Muscle of back (tissue), 11 donors: ENCODE measurements around the gene FMNL1. TPM values are rescaled to one million over a fixed set of nuclear protein-coding genes. Genes with fewer than 3 reads are reported as not detected.
"Not testable (repeated sequence)": the region's sequence is repeated elsewhere in the genome, so short reads cannot be mapped to it uniquely, and the experiment has no call there.

Source experiments
- DNase-seq, 3 donors: peaks; one replicate each; pipeline versions ENCODE4 v3.0.0 to v3.0.0-alpha.2; 2013
- polyA plus RNA-seq, 10 donors: library from polyadenylated mRNA; unstranded; fragments of 120-200 nt; gene quantifications; one replicate each; pipeline ENCODE4 v1.2.1, GENCODE V29; 2013; ENCODE audit not compliant: insufficient read length in 10 of 10

Gene FMNL1
- polyA plus RNA-seq, 10 donors: 4.0 to 17.9 (median 5.7) TPM

DNA sequence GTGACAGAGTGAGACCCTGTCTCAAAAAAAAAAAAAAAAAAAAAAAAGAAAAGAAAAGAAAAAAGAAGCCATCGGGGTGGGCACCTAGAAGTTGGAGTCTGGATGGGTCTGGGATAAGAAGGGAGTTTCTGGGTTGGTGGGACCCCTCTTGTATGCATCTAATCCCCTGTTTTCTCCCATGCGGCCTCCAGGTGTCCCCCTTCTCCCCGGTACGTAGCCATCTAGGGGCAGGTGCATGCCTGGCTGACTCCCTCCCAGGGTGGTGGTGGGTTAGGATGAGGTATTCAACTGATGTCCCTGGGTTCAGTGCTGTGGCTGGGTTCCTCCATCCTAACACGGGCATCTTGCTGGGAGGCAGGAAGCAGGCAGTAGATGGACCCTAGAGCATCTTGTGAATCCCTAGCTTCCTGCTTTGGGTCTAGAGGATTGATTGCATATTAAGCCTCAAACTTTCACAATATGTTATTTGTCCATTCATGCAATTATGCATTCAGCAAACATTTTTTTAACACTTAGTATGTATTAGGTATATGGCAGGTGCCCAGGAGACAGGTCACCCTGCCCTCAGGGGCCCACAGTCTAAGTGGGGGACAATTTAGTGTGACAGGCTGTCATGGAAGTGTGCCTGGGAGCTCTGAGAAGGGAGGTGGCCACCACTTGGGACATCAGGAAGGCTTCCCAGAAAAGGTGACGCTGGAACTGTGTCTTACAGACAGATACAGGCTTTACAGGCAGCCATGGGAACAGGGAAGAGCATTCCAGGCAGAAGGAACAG lies 13.1 kb downstream of the FMNL1 start:
- DNase-seq: no peak

- peak; percentile 59 to 83 (median 81) for DNase-seq
Measured at GRCh38 chr17:45235416-45236281, 14.0 kb downstream of the FMNL1 start.

GRCh38 chr17:45236282-45236606 lies 14.6 kb downstream of the FMNL1 start:
- no peak for DNase-seq

- DNase-seq: no peak
Measured at GRCh38 chr17:45237686-45238085, 16.0 kb downstream of the FMNL1 start.

- DNase-seq: no peak
Measured at GRCh38 chr17:45238155-45238774, 16.6 kb downstream of the FMNL1 start.

DNA sequence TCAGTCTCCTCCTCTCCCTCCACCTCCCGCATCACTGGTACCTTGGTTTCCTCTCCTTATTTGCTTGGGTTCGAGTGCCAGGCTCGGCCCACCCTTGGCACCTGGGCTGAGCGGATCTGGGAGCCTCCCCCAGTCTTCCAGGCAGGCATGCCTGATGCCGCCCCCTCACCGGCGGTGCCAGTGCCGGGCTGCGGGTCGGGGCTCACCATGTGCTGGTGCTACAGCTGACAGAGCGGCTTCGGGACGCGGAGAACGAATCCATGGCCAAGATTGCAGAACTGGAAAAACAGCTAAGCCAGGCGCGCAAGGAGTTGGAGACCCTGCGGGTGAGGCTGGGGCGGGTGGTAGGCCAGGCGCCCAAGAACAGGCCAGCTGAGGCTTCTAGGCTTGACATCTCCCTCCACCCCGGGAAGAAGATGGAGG lies 19.2 kb downstream of the FMNL1 start:
- DNase-seq: no peak

DNA sequence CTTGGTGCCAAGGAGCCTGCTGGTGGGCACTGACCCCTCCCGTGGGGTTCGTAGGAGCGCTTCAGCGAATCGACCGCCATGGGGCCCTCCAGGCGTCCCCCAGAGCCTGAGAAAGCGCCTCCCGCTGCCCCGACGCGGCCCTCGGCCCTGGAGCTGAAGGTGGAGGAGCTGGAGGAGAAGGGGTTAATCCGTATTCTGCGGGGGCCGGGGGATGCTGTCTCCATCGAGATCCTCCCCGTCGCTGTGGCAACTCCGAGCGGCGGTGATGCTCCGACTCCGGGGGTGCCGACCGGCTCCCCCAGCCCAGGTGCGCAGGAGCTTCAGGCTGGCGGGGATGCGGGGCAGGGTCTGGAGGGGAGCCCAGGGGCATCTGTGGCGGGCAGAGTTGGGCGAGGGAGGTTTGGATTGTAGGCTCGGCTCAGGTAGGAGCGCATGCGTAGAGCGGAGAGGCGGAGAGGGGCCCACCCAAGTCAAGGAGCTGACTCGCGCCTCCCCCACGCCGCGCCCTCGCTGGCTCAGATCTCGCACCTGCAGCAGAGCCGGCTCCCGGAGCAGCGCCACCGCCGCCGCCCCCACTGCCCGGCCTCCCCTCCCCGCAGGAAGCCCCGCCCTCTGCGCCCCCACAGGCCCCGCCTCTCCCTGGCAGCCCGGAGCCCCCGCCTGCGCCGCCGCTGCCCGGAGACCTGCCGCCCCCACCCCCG lies 19.8 kb downstream of the FMNL1 start:
- no peak for DNase-seq

DNA sequence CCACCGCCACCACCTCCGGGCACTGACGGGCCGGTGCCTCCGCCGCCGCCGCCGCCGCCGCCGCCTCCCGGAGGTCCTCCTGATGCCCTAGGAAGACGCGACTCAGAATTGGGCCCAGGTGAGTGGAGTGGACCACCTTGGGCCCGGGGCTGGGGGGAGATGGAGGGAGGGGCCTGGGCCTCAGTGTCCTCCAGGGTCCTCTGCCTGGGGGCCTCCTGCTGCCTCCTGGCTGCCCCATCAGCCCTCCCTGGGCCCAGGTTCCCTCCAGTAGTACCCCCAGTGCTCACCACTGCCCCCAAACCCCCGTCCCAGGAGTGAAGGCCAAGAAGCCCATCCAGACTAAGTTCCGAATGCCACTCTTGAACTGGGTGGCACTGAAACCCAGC lies 20.3 kb downstream of the FMNL1 start:
- no peak for DNase-seq

DNA sequence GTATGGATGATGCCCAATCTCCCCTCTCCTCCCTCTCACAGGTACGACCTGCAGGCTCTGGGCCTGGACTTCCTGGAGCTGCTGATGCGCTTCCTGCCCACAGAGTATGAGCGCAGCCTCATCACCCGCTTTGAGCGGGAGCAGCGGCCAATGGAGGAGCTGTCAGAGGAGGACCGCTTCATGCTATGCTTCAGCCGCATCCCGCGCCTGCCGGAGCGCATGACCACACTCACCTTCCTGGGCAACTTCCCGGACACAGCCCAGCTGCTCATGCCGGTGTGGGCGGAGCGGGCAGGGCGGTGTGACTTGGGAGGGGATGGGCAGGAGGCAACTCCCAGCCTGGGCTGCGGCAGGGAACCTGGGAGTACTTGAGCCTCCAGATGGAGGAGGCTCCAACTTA lies 22.1 kb downstream of the FMNL1 start:
- DNase-seq: no peak

- no peak for DNase-seq
Measured at GRCh38 chr17:45244725-45245656, 23.3 kb downstream of the FMNL1 start.

DNA sequence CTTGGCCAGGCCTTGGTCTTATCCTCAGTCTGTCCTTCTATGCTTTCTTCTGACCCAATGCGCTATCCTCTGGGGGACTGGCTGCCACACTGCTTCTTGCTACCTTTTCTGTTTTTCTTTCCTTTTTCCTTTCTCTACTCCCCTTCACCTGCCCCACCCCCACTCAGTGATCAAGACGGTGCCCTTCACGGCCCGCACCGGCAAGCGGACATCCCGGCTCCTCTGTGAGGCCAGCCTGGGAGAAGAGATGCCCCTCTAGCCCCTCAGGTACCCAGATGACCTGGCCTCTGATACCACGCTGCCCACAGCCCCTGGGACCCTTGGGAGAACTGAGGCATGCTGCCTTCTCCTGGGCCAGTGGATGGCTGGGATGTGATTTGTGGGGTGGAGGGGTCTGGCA lies 24.7 kb downstream of the FMNL1 start:
- DNase-seq: no peak

GRCh38 chr17:45246861-45247428 lies 25.3 kb downstream of the FMNL1 start:
- peak in 2 of 3 donors; percentile 34 to 62 for DNase-seq

DNA sequence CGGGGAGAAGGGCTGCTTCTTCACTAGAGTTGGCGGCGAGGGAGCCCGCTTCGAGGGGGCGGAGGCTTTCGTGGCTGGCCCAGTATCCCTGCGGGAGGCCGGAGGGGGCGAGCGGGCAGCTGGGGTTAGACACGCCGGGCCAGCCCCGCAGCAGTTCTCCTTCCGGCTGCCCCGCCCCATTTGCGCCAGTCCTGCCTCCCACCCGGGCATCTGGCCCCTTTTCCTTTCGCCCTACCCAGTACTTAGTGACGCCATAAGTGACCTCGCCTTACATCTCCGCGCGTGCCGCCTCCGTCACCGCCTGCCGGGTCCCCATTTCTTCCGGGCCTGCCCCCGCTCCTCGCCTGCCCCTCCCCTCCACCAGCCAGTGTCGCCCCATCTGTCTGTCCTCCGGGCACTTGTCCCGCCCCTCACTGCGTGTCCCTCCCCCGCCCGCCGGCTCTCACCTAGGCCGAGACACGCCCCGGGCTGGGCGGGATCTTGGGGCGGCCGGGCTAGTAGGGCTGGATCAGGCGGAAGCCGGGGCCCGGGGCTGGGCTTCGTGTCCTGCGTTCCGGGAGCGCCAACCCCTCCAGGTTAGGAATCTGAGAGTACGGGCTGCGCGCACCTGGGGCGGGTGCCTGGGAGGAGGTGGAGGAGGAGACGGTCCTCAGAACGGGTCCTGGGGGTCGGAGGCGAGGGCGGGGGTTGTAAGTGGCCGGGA lies 25.9 kb downstream of the FMNL1 start:
- peak; percentile 24 to 69 (median 52) for DNase-seq

- no peak for DNase-seq
Measured at GRCh38 chr17:45248132-45248957, 26.7 kb downstream of the FMNL1 start.

- no peak for DNase-seq
Measured at GRCh38 chr17:45251931-45252330, 30.2 kb downstream of the FMNL1 start.

DNA sequence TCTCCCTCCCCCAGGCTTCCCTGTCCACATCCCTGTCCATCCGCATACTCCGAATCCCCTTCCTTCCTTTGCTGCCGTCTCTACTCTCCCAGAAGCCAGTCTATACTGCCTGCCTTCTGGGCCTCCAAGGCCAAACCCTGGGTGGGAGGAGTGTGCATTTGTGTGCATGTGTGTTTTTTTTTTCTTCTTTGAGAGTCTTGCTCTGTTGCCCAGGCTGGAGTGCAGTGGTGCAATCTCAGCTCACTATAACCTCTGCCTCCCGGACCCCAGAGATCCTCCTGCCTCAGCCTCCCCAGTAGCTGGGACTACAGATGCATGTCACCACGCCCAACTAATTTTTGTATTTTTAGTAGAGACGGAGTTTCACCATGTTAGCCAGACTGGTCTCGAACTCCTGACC lies 31.6 kb downstream of the FMNL1 start:
- DNase-seq: not testable (repeated sequence)

- no peak for DNase-seq
Measured at GRCh38 chr17:45253879-45254278, 32.2 kb downstream of the FMNL1 start.

- DNase-seq: no peak
Measured at GRCh38 chr17:45255358-45255757, 33.7 kb downstream of the FMNL1 start.
